GM19099 (cell line): ENCODE measurements around the gene GBX2.

Experiments used
- POLR2A ChIP-seq: IDR thresholded peaks from 3 replicates; pipeline ENCODE4 v1.6.1; 2011; ENCODE audit warnings: low read depth; ENCODE audit not compliant: insufficient read length; ENCODE audit errors: extremely low read depth

GBX2 gene

GRCh38 chr2:236164925-236165841, 3.0 kb downstream of the GBX2 start:
- TF ChIP-seq POLR2A, result no peak

DNA sequence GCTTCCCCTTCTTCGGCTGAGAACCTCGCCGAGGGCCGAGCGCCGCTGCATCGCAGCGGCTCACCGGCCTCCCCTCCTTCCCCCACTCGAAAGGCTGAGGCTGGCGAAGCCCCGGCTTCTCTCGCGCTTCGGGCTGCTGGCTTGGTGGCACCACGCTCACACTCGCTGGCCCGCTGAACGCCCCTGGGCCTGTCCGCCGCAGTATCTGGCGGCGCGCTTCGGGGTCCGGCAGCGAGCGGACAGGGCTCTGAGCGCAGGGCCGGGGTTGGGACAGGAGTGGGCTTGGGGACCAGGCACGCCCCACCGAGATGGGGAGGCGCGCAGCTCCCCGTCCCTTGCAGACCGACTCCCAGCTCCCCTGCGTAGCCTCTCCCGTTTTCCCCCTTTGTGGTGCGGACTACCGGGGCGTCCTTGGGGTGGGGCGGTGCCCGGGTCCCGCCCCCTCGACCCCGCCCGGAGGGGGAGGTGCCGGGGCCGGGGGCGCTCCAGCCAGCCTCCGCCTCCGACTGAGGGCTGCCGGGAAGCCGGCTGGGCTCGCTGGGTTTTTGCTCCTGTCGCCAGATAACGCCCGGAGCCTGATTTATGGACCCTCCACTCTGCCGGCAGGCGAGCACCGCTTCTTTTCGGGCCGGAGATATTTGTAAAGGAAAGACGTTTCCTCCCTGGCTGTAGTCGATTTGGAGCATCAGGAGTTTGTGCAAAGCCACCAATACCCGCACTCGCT, 3.8 kb downstream of the GBX2 start:
- no peak for TF ChIP-seq POLR2A

- TF ChIP-seq POLR2A, result no peak
These were observed 4.5 kb downstream of the GBX2 start for GRCh38 chr2:236163471-236164200.

- TF ChIP-seq POLR2A, result no peak
These were observed 5.2 kb downstream of the GBX2 start for GRCh38 chr2:236162882-236163470.

DNA sequence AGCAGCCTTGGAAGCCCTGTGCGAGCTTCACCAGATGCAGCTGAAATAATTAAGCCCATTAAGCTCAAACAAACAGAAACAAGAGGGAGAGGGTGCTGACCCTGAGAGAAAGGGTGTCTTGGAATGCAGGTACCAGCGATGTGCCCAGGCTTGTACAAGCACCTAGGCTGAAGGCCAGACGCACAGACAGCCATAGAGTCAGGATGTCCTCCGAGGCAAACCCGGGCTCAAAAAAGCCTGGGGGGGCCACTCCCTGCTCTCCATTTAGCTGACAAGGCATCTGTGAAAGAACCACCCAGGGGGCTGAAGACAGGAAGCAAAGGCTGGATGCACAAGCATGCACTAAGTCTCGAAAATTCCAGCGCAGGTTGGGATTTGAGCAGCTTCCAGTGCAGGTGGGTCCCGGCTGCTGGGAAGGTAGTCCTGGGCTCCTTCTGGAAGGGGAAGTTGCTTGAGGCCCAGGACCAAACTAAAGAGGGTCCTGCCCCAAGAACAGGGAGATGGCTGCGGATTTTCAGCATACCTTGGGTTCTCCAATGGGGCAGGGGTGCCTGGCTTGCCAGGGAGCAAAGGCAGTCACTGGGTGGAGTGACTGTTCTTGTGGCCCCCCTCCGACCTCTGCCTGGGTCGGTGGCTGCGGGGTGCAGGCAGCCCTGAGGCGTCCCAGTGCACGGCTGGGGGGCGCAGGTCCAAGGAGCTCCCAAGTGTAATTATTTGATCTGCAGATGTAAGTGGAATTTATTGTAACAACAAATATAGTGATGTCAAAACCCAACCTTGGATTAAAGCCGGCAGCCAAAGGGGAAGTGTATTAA, 5.9 kb downstream of the GBX2 start:
- no peak for TF ChIP-seq POLR2A

GRCh38 chr2:236161531-236161930, 6.7 kb downstream of the GBX2 start:
- no peak for TF ChIP-seq POLR2A

GRCh38 chr2:236161082-236161462, 7.1 kb downstream of the GBX2 start:
- TF ChIP-seq POLR2A, result no peak

GRCh38 chr2:236160366-236161081, 7.7 kb downstream of the GBX2 start:
- no peak for TF ChIP-seq POLR2A

- no peak for TF ChIP-seq POLR2A
These were observed 8.4 kb downstream of the GBX2 start for GRCh38 chr2:236159778-236160170.

DNA sequence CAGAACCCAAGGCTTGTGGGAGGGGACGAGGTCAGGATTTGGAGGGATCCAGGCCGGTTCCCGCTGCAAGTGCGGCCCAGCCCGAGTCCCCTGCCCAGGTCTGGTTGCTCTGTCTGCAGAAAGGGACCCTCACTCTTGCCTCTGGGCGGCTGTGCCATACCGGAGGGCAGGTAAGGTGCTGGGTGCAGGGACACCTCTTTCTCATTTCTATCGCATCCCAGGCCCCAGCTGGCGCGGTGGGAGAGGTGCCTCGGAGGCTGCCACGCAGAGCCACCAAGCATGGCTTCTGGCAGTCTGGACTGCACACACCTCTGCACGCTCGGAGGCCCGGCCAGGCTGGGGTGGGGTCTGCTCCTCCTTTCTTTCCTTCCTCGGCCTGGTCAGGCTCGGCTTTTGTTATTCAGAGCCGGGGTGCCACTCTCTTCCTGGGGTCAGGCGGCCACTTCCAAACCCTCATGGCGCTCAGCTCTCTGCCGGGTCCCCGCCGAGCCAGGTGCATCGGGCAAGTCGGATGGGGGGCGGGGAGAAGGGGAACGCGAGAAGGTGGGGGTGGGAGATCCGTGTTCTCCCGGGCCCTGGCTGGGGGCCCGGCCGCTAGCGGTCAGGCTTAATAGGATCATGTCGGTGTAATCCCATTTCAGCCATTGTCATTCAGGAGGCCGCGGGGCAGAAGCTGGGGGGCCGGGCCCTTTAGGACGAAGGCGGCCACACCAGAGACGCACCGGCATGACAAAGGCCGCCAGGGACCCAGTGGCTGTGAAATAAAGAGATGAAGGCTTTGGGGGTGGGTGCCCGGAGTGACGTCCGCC, 9.0 kb downstream of the GBX2 start:
- TF ChIP-seq POLR2A, result no peak

DNA sequence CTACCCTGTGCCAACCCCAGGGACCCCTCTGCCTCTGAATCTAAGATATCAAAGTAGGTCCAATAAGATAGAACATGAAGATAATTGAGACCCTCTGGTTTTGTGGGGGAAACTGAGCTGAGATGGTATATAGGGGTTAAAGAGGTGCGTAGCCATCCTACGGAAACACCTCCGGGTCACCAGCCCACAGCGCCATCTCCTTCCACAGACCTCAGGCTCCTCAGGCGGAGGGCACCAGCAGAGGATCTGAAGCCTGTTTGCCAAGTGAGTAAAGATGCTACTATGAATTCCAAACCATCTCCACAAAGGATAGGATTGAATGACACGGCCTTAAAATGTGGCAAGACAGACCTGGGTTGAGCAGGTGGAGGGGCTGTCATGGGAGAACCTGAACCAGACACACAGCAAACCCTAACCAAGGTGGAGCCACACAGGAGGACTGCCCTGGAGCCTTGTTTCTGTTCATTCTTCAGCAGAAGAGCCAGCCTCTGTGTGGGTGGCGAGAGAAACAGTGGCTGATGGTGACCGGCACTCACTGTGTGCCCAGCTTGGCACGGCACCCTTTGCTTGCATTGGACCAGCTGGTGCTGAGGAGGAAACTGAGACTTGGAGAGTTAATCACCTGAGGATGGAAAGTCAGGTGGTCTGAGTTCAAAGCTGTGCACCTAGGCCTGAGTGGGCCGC, 10.2 kb downstream of the GBX2 start:
- no peak for TF ChIP-seq POLR2A

DNA sequence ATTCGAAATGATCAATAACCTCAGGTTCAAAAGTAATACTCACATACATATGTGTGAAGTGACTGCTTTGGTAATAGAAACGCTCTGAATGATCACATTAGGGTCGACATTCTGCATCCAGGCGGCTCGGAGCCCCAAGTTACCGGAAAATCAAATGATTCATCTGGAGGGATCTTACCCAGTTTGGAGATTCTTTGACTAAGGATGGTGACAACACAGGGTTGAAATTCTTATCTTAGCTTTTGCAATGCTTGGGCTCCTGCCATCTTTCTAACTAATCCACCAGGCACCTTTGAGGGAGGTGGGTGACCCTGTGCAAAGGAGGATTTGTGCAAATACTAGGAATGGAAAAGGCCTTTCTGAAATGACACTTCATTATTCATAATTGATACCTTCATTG, 10.8 kb downstream of the GBX2 start:
- no peak for TF ChIP-seq POLR2A

DNA sequence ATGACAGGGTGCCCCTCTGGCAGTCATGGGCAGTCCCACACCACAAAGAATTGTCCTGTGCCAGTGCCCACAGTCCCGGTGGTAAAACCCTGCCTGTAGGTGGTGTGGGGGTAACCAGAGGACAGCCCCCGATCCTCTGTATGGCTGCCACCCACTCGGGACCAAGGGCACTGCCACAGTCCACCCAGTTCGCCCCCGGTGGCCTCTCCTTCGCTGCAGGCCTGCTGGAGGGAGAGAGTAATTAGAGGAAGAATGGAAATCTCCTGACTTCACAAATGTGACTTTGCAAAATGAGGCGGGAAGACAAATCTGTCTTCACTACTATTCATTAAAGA, 11.4 kb downstream of the GBX2 start:
- no peak for TF ChIP-seq POLR2A
